GM10248 (cell line): ENCODE results near the gene CEACAM1.
"Not testable (repeated sequence)": the region's sequence is repeated elsewhere in the genome, so short reads cannot be mapped to it uniquely, and the experiment has no call there.

Experiments
- CTCF ChIA-PET: fragments of 300-600 bp; sonication (Branson Sonifier 250); formaldehyde crosslinking; extraction: SDS; loops from one replicate; lab custom pipeline; 2021; ENCODE audit warnings: antibody characterized with exemption; lab: Yijun Ruan, JAX
- POLR2A ChIA-PET: fragments of 350-650 bp; sonication (Branson Sonifier 250); formaldehyde crosslinking; extraction: SDS; loops from one replicate; lab custom pipeline; 2020; ENCODE audit warnings: antibody characterized with exemption; lab: Yijun Ruan, JAX
- DNase-seq: peaks from one replicate; pipeline ENCODE4 v3.0.0; 2012; ENCODE audit errors: extremely low spot score
- CTCF ChIP-seq: IDR thresholded peaks from 2 replicates; pipeline ENCODE4 v1.5.1; 2012; ENCODE audit warnings: mild to moderate bottlenecking, low read depth; ENCODE audit errors: extremely low read depth, missing control alignments, control extremely low read depth

CEACAM1 gene

DNA sequence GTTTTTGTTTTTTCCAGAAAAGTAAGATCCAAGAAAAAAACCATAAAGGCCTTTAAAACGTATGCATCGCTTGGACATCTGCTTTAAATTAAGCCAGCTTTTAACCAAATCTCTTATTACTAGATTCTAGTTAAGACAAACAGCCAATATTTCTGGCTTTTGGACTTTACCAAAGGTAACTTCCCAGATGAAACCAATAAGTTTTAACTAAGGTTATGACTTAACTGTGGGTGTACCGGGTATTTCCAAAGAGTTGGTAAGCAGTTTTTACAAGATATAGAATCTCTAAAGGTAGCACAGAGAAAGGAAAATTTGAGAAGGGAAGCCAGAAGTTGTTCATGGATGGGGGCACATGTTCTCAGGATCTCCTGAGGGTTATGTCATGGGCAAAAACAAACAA is 34.0 kb downstream of the CEACAM1 start:
- TF ChIP-seq CTCF: no peak
- ChIA-PET POLR2A (no interaction called here), CTCF (interaction anchor here (0.9 to 4.0 kb wide), 6 partner anchors 21 to 74 kb away, joined by 3 to 17 read pairs (median 8); partner anchors contain the start of gene CEACAM1)
- DNase-seq: no peak

DNA sequence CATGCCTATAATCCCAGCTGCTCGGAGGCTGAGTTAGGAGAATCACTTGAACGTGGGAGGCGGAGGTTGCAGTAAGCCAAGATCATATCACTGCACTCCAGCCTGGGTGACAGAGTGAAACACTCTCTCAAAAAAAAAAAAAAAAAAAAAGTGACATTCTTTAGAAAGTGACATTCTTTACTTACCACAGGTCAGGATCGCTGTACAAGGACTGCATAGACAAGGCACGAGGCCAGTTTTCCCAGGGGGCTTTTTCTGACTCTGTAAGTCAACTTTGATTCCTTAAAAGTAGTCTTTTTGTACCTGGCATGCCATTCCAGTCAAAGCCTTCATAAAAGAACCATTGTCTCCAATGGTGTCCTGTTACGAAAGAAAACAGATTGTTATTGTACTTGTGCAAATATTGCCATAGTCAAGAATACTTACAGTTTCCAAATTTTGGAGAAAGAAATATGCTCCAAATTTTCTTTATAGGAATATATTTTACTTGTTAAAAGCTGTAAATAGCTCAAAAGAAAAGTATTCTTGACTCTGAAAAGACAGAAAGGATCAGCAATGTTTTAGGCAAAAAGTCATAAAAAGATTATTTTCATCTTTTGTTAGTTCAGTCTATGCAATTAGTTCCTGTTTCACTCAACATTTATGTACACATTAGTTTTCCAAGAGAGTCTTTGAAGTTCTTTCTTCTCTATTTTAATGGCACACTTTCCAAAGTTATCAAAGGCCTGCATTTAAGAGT is 39.3 kb downstream of the CEACAM1 start:
- CTCF ChIA-PET: interaction anchor here (1.3 to 1.4 kb wide), 4 partner anchors 18 to 50 kb away, joined by 3 to 5 read pairs (median 4); no protein-coding TSS in a partner anchor
- TF ChIP-seq CTCF: no peak
- POLR2A ChIA-PET: no interaction called here
- DNase-seq: no peak

DNA sequence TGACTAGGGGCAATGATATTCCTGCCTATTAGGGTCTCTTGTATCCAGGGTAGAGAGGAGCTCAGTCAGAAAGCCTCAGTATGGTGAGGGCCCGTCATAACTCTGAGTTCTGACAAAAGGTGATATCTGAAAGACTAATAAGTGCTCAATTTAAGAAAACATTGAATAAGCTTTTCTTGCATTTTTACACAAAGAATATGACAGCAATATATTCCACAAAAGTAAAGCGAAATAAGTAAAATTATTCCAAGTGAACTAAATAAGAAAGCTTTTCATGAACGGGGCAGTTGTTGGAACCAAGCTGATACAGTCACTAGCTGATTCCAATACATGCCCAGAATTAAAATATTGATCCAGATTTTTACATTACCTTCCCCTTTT is 40.5 kb downstream of the CEACAM1 start:
- DNase-seq: no peak
- ChIA-PET POLR2A (no interaction called here), CTCF (interaction anchor here (0.7 to 1.6 kb wide), 6 partner anchors 17 to 303 kb away, joined by 3 to 5 read pairs (median 4); partner anchors contain the start of gene CEACAM1)
- no peak for TF ChIP-seq CTCF

GRCh38 chr19:42487032-42487797 is 41.1 kb downstream of the CEACAM1 start:
- POLR2A ChIA-PET: no interaction called here
- CTCF ChIA-PET: interaction anchor here (0.7 to 1.6 kb wide), 7 partner anchors 16 to 302 kb away, joined by 3 to 5 read pairs (median 4); partner anchors contain the start of gene CEACAM1

DNA sequence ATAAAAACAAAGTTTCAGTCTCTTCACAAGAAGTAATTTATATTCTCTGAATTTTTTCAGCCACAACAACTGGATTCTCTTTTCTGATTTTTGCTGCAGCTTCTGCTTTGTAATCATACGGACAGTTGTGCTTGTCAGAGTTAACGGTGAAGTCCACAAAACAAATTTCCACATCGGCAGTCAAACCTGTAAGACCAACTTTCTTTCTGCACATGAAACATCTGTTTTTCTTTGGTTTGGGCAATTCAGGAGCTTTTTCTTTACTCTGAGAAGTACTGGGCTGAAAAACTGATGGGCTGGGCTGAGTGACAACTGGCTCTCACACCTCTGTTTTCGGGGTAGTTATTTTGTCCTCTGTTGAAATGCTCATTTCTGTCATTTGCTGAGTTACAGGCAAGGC is 43.2 kb downstream of the CEACAM1 start:
- CTCF ChIA-PET: interaction anchor here (0.7 to 4.1 kb wide), 4 partner anchors 10 to 35 kb away, joined by 3 to 11 read pairs (median 4); no protein-coding TSS in a partner anchor
- POLR2A ChIA-PET, DNase-seq: not testable (repeated sequence)

More at GRCh38 chr19:42487032-42487797, 41.1 kb downstream of the CEACAM1 start:
- DNase-seq: no peak
- no peak for TF ChIP-seq CTCF

DNA sequence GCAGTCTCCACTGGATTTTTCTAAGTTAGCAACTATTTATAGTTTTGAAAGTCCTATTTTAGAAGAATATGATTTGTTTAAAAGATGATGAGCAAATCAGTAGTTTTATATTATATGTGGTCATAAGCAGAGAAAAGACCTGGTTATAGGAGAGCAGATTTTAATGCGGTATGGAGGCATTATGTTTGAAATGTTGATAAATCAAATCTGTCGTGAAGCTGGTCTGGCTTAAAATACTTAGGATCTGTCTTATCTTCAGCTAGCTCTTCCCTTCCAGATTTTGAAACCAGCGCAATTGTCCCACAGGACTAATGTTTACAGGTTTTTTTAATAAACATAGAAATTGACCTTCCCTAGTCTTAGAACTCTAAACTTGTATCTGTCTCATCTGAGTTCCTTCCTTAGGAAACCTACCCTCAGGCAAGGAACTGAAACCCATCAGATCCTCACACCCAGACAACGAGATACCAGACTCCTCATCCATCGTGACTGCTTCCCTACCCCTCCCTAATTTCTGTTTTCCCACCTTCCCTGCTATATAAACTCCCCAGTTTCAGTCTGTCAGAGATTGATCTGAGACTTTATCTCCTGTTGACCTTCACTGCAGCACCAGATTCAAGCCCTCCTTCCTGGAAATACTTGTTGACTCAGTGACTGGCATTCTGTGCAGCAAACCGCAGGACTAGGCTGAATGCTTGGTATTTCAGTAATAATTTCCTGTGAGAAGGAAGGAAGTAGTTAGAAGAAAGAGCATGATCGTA is 47.8 kb downstream of the CEACAM1 start:
- no peak for DNase-seq
- ChIA-PET CTCF (no interaction called here), POLR2A (no interaction called here)
- TF ChIP-seq CTCF: no peak
